ENCODE data around the gene HSFX1. TPM values are rescaled to one million over a fixed set of nuclear protein-coding genes. Genes with fewer than 3 reads are reported as not detected.
A peak's percentile ranks its signal among the peaks of the same experiment; 100 is the strongest.

The HSFX1 gene
- total and polyA plus RNA-seq, 2 of the 8 experiments (the other 6 are each of a cell fraction or from before 2014, with no cell fraction given) = 0.42 to 0.63 TPM

DNA sequence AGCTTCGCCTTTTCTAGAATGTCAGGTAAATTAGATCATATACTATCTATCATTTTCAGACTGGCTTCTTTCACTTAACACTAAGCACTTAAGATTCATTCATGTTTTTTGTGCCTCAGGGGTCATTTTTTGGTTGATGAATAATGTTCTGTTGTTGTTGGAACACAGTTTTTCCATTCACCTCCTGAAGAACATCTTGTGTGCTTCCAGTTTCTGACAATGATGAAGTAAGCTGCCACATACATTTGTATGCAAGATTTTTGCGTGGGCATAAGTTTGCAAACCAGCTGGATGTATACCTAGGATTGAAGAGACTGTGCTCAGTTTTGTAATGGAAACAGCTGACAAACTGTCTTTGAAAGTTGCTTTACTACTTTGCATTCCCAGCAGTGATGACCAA is 45.5 kb downstream of the HSFX1 start:
- ChIA-PET POLR2A (ENCODE audit: partially characterized antibody) (no interaction called here), CTCF (ENCODE audit: partially characterized antibody) (no interaction called here)
- Histone ChIP-seq H3K4me2 (ENCODE audit: insufficient read depth in 1 of 2, low read depth in 2 of 2, low read length in 2 of 2) (no peak overlapping the region), H3K4me1 (replicated peaks in 1 of 4; ENCODE audit: control insufficient read depth in 3 of 4, insufficient read depth in 4 of 4, low read length in 3 of 4) (no peaks in the 10 kb centered on the region), H3K9ac (replicated peaks in 1 of 4; ENCODE audit: extremely low read depth in 1 of 4, low read depth in 3 of 4, low read length in 3 of 4) (no peak overlapping the region), H3K18ac (ENCODE audit: extremely low read depth, low read length) (no peak overlapping the region), H4K91ac (replicated peaks; ENCODE audit: insufficient read length, low read length) (no peak overlapping the region), H2BK5ac (ENCODE audit: low read depth, low read length) (no peak overlapping the region), H3K36me3 (ENCODE audit: control insufficient read depth in 2 of 4, insufficient read depth in 4 of 4, low read length in 3 of 4) (no peaks in the 10 kb centered on the region), H4K5ac (ENCODE audit: insufficient read length, low read depth, low read length) (no peak overlapping the region), H3K23ac (ENCODE audit: insufficient read length) (no peak overlapping the region), H2BK120ac (replicated peaks; ENCODE audit: low read depth, low read length) (no peak overlapping the region), H3K9me3 (ENCODE audit: insufficient read depth in 2 of 2, low read depth in 1 of 2, low read length in 1 of 2) (peaks cover 0 to 2% of the 10 kb centered on the region in 2 experiments; a peak in 1 of 4 replicates), H2BK20ac (ENCODE audit: low read length) (no peak overlapping the region), H3K27ac (ENCODE audit: low read depth, low read length) (no peak overlapping the region), H3K14ac (ENCODE audit: insufficient read length) (no peak overlapping the region), H3K27me3 (replicated peaks in 1 of 4; ENCODE audit: control insufficient read depth in 3 of 4, extremely low read depth in 1 of 4, insufficient read depth in 3 of 4, low read length in 3 of 4) (no peaks in the 10 kb centered on the region), H2AFZ (ENCODE audit: low read length) (no peak overlapping the region), H2BK15ac (ENCODE audit: low read length) (no peak overlapping the region), H3K4me3 (ENCODE audit: extremely low read depth in 1 of 4, insufficient read depth in 2 of 4, low read depth in 3 of 4, low read length in 4 of 4) (no peak overlapping the region), H2AK5ac (ENCODE audit: low read depth, low read length) (no peak overlapping the region), H3K4ac (replicated peaks; ENCODE audit: insufficient read length, low read depth, low read length) (no peak overlapping the region), H3K79me2 (ENCODE audit: control insufficient read depth in 1 of 2, insufficient read depth in 2 of 2, low read length in 2 of 2) (no peaks in the 10 kb centered on the region), H3K56ac (replicated peaks; ENCODE audit: insufficient read length, low read depth, low read length) (no peak overlapping the region), H4K20me1 (replicated peaks in 1 of 2; ENCODE audit: control insufficient read depth in 1 of 2, insufficient read depth in 2 of 2, low read length in 2 of 2) (no peaks in the 10 kb centered on the region), H2BK12ac (ENCODE audit: low read depth, low read length) (no peak overlapping the region), H4K8ac (ENCODE audit: extremely low read depth, insufficient read depth, low read length) (no peak overlapping the region), H3K79me1 (ENCODE audit: low read depth, low read length) (no peaks in the 10 kb centered on the region), H3K23me2 (ENCODE audit: low read depth, low read length) (no peaks in the 10 kb centered on the region)
- FAIRE-seq = peak; percentile 72
- DNase-seq (ENCODE audit: low read depth in 1 of 2, low spot score in 2 of 2) = no peak
- 90% methylated on average over 1 of the region's 2 CpGs; no CpG with 5 or more reads in 1 of the 2 experiments for WGBS, 2 experiments (ENCODE audit: extremely low coverage in 1 of 2, insufficient coverage in 1 of 2, insufficient read length in 1 of 2, insufficient replicate concordance in 2 of 2, low coverage in 1 of 2, low lambda C conversion rate in 2 of 2, missing lambda C conversion rate in 1 of 2)
- no peak for TF ChIP-seq CHD7 (IDR thresholded peaks at IDR 0.05; ENCODE audit: insufficient replicate concordance, low read length)
